GM19438 (cell line): ENCODE data around the gene COL5A1.

Experiments used
- ATAC-seq: cut with Tn5 transposase; IDR thresholded peaks from one replicate; pipeline ENCODE4 v1.9.1; 2021; ENCODE audit warnings: low read depth; ENCODE audit not compliant: unreplicated experiment

The COL5A1 gene

GRCh38 chr9:134881313-134881670, 239.7 kb downstream of the COL5A1 start:
- no peak for ATAC-seq

DNA sequence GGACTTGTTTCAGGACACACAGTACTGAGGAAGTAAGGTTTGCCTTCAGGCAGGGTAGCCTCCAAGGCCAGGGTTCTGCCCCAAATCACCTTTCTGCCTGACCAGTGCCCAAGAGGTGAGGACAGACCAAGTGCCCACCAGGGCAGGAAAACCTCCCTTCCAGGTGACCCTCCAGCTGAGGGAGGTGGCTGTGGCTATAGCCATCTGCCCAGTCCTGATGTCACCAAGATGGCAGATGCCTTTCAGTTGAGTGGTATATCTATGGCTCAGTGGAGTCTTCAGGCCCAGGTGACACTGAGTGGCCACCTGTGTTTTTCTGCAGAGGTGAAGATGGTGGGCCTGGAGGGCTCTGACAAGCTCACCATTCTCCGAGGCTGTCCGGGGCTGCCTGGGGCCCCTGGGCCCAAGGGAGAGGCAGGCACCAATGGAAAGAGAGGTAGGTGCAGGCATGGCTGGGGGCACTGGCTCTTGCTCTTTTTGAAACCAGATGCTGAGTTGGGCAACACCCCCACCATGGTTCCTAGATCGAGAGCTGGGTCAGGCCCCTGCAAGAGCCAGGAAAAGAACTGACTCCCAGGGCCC, 240.7 kb downstream of the COL5A1 start:
- no peak for ATAC-seq

DNA sequence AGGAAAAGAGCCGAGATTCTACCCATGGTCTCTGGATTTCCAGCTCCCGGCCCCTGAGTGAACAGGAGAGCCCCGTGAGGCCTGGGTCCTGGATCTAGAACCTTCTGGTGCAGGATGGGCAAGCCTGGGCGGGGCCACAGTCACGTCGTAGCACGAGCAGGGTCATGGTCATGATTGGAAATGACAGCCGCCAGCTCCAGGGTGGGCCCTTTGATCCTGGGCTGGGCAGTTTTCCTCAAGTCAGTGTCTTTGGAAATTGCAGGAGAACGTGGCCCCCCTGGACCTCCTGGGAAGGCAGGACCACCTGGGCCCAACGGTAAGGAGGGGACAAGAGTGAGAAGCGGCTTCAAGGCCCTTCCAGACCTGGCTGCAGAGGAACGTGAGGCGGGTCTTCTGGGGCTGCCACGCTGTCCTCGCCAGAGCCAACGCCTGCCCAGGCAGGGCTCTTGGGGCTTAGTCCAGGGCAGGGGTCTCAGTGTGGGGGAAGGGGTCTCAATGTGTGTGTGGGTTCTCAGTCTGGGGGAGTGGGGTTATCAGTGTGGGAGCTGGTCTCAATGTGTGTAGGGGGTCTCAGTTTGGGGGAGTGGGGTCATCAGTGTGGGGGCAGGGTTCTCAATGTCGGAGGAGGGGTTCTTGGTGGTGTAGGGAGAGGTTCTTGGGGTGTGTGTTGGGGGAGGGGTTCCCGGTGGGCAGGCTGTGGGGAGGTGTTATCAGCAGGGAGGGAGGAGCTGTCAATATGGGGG, 241.6 kb downstream of the COL5A1 start:
- ATAC-seq = no peak

- no peak for ATAC-seq
These were observed 242.9 kb downstream of the COL5A1 start for GRCh38 chr9:134884492-134884891.

DNA sequence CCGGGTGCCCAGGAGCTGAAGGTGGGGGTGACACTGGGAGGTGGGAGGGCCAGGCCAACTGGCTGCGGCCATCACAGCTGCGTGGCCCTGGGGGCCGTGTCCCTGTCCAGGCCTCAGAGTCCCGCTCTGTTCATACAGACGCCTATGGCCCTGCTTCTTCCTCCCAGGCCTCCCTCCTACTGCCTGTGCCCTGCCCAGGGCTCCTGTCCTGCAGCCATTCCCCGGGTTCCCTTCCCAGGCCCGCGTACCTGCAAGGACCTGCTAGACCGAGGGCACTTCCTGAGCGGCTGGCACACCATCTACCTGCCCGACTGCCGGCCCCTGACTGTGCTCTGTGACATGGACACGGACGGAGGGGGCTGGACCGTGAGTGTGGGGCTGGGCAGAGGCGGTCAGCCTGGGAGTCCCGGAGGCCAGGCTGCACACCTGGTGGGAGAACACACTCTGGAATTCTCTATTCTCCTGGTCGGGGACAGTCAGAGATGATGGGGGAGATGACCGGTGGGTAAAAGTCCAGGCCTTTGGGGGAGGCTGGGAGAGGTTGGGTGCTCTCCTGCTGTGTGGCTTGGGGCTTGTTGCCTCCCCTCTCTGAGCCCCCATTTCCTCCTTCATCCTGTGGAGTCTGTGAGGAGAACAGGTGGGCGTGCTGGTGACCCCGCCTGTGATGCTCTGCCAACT, 243.5 kb downstream of the COL5A1 start:
- no peak for ATAC-seq

DNA sequence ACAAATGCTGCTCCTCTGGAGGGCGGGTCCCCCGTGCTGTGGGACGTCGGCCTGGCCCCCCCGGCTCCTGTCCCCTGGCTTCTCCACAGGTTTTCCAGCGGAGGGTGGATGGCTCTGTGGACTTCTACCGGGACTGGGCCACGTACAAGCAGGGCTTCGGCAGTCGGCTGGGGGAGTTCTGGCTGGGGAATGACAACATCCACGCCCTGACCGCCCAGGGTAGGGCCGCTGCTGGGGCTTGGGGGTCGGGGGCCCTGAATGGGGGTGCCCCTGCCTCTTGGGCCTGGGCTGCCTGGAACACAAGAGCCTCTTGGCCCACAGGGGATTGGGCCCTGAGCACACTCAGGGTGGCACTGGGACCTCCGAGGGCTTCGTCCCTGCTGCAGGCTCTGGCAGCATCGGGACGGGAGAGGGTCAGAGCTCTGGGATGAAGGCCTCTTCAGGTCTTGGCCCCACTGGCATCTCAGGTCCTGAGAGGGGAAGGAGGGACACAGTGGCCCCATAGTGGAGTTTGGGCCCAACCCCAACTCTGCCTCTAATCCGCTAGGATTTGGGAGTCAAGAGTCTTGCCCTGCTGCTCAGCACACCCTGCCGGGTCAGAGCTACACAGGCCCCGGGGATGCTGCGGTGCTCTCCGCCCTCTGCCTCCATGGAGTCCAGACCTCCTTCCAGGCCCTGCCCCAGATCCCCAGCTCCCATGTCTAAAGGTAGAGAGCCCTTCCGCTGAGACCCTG, 244.2 kb downstream of the COL5A1 start:
- no peak for ATAC-seq

DNA sequence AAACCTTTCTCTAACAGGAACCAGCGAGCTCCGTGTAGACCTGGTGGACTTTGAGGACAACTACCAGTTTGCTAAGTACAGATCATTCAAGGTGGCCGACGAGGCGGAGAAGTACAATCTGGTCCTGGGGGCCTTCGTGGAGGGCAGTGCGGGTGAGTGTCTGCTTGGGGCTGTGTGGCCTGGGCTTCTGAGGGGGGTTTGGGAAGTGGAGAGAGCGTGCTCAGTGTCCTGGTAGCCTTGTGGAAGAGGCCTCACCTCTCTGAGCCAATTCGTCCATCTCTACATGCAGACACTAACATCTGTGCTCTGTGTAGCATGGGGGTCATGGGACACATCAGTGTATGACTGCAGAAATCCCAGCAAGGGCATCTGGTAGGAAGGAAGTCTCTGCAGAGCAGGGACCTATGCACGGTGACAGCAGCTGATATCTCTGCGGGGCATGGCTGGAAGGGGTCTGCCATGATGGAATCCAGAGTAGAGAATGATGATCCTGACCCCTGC, 244.9 kb downstream of the COL5A1 start:
- no peak for ATAC-seq

DNA sequence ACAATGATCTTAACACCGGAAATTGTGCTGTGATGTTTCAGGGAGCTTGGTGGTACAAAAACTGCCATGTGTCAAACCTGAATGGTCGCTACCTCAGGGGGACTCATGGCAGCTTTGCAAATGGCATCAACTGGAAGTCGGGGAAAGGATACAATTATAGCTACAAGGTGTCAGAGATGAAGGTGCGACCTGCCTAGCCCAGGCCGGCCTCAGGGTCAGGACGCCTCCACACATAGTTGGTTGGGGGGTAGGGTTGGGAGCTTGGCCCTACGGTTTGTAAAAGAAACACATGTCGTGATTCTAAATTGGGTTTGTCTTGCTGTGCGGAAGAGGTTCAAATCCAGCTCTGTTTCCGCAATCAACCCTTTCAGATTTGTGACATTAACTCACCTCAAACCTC, 245.6 kb downstream of the COL5A1 start:
- ATAC-seq = no peak

DNA sequence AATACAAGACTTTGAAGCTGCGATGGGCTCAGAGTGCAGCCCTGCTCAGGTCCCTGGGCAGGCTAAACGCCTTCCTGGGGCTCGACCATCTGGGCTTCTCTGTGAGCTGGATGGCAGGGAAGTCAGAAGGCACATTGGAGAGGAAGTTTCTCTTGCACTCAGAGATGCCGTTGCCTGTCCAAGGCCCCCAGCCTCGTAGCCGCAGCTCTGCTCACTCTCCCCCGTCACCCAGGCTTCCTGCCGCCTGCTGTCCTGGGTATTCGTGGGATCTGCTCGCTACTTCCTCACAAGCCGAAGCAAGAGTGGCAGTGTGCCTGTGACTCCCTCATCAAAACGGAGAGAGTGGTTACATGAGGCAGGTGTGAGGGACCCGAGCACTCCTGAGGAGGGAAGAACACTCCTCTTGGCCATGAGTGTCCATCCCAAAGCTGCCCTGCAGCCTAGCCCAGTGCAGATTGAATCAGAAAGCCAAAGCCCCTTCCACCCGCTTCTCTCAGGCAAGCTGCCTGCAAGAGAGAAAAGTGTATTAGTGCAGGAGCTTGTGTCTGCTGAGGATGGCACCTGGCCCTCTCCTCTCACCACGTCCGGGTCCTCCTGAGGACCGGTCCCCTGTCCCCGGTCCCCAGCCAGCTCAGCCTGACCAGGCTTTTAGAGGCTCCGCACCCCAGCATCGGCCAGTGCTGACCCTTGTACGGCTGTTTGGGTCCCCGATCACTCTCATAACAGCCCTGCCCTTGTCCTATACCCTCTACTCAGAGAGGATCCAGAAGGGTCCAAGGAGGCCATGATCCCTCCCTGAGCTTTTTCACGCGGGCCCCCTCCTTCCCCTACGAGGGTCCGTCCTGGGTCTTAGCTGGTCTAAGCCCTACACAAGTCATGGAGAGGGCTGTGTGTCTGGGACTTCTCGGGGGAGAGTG, 246.3 kb downstream of the COL5A1 start:
- ATAC-seq = no peak

DNA sequence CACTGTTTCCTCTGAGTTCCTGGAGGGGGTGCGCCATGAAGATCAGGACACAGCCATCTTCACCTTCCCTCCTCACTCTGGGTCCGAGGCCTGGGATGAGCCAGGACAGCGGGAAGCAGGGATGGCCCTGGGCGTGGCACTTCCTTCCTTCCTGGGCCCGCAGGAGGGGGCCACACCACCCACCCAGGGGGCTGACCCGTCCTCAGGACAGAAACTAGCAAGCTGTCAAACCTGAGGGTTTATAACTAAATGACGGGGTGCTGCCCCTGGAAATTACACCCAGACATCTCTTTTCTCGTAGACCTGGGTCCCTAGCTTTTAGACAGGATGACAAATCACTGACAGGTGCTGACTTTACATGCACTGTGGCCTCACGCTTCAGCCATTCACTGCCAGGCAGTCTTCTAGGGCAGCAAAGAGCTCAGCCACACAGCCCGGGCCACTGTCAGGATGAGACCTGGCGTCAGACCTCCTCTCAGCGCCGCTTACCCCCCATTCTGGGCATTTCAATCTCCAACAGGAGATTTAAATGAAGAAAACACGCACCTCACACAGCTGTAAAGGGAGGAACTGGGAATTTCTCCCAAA, 247.1 kb downstream of the COL5A1 start:
- ATAC-seq = no peak

DNA sequence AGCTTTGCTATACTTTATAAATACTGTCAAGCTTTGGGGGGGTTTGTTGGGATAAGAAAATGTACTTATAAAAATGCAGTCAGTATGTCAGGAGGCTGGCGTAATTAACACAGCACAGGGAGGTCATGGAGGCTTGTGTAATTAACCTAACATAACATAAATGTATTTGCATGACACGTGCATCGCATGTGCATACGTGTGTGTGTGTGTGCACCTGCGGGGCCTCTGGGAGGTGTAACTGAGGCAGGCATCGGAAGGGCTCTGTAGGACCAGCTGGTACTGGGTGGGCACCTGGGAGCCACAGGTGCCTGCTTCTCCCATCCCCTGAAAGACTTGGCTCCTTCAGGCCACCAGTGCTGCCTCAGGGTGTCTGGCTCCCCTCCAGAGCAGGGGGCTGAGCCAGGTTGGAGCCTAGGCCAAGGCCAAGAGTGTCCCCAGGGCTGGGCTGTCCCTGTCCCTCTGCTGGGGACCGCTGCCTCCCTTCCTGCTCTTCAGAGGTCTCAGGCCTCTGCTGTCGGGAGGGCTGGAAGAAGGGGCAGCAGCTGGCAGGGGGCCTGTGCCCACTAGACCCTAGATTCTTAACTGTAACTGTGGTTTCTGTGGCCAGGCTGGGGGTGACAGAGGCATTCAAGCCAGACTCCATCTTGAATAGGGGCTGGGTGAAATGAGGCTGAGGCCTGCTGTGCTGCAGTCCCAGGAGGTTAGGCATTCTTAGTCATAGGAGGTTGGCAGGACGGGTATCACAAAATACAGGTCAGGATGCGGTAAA, 248.0 kb downstream of the COL5A1 start:
- ATAC-seq = no peak

DNA sequence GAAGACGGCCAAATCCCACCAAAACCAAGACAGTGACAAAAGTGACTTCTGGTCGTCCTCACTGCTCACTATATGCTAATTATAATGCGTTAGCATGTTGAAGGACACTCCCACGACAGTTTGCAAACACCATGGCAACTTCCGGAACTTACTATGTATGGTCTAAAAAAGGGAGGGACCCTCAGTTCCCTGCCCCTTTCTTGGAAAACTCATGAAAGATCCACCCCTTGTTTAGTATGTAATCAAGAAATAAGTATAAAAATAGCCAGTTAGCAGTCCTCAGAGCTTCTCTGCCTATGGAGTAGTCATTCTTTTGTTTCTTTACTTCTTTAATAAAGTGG, 248.5 kb downstream of the COL5A1 start:
- ATAC-seq = no peak

DNA sequence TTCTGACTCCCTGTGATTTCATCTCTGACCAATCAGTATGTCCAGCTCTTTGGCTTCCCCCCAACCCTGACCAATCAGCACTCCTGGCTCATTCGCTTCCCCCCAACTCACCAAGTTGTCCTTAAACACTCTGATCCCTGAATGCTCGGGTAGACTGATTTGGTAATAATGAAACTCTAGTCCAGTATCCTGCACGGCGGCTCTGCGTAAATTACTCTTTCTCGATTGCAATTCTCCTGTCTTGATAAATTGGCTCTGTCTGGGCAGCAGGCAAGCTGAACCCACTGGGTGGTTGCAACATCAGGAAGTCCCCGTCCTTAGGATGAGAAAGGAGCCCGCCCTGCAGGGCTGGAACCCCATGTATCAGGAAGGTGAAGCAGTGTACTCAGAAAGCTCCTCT, 249.4 kb downstream of the COL5A1 start:
- ATAC-seq = no peak

- no peak for ATAC-seq
These were observed 250.1 kb downstream of the COL5A1 start for GRCh38 chr9:134891713-134892112.

DNA sequence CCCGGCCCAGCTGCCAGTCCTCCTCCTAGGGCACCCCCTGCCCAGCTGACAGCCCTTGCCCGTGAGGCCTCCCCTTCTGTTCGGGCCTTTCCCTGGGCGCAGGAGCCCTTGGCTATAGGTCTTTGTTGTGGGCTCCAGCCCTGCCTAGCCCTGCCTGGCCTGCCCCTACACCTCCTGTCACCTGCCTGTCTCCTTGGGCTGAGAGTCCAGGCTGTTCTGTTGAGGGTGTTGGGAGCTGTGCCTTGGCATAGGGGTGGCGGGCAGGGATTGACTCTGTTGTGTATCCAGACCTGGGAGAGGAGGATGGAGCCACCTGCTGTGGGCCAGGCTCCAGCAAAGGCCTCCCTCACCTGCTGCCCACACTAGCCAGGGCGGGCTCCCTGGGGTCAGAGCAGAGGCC, 250.6 kb downstream of the COL5A1 start:
- ATAC-seq = no peak

DNA sequence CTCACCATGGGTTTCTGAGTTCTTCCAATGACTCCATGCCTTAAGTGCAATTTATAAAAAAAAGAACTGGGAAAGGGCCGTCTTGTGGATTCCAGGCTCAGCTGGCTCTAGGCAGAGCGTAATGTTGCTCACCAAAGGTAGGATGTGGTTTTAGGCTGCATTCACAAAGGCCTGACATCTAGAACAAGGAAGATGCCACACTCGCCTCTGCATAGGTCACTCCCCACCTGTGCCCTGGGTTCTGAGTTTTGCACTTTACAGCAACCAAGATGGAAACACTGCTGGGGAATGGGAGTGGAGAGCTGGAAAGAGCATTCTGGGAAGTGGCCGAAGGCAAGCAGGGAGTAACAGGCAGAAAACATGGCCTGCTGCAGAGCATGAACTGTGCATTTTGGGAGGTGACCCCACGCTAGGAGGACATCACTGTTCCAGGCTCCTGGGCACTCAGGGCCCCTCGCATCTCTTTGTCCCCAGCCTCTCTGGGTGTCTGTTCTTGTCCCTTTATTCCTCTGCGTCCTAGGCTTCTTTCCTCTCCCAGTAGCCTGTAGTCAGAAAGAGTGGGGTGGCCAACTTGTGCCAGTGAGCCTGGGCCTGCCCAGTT, 251.3 kb downstream of the COL5A1 start:
- ATAC-seq = no peak
